Neuronal stem cell (in vitro differentiated cells): ENCODE results near the gene ANP32D.
"Not testable (repeated sequence)": the region's sequence is repeated elsewhere in the genome, so short reads cannot be mapped to it uniquely, and the experiment has no call there.

ENCODE experiments used
- DNase-seq: peaks from one replicate; pipeline ENCODE4 v3.0.0-alpha.2; 2013; ENCODE audit warnings: low spot score
- H2AFZ ChIP-seq: one replicate; pipeline ENCODE4 v1.6.1; 2013; ENCODE audit warnings: mild to moderate bottlenecking, low read length, inconsistent platforms
- H2AK5ac ChIP-seq: 2 replicates; pipeline ENCODE4 v1.6.1; 2013; ENCODE audit warnings: low read depth, mild to moderate bottlenecking, inconsistent platforms, low read length, moderate library complexity, mixed read lengths
- H2BK120ac ChIP-seq: 2 replicates; pipeline ENCODE4 v1.6.1; 2013; ENCODE audit warnings: low read depth, mild to moderate bottlenecking, inconsistent platforms, low read length, moderate library complexity, mixed read lengths
- H2BK12ac ChIP-seq: one replicate; pipeline ENCODE4 v1.6.1; 2013; ENCODE audit warnings: low read length, inconsistent platforms
- H2BK15ac ChIP-seq: 2 replicates; pipeline ENCODE4 v1.6.1; 2013; ENCODE audit warnings: mild to moderate bottlenecking, low read length, inconsistent platforms, mixed read lengths
- H2BK5ac ChIP-seq: one replicate; pipeline ENCODE4 v1.6.1; 2013; ENCODE audit warnings: inconsistent platforms, mild to moderate bottlenecking, low read length, moderate library complexity
- H3K14ac ChIP-seq: one replicate; pipeline ENCODE4 v1.6.1; 2013; ENCODE audit warnings: low read length, inconsistent platforms
- H3K18ac ChIP-seq: 2 replicates; pipeline ENCODE4 v1.6.1; 2013; ENCODE audit warnings: low read length, inconsistent platforms
- H3K23ac ChIP-seq: 2 replicates; pipeline ENCODE4 v1.6.1; 2013; ENCODE audit warnings: low read depth, mild to moderate bottlenecking, mixed read lengths, low read length, inconsistent platforms; ENCODE audit not compliant: poor library complexity
- H3K27ac ChIP-seq: replicated peaks from 3 replicates; pipeline ENCODE4 v1.5.1; 2013; ENCODE audit warnings: low read length, inconsistent platforms
- H3K27me3 ChIP-seq, 3 experiments: 2 replicates each; pipeline ENCODE4 v1.6.1; 2013; ENCODE audit warnings: low read length in 3 of 3, mild to moderate bottlenecking in 2 of 3, inconsistent platforms in 1 of 3, low read depth in 1 of 3, mixed read lengths in 1 of 3, moderate library complexity in 1 of 3; ENCODE audit not compliant: control insufficient read depth in 3 of 3, insufficient read depth in 3 of 3
- H3K36me3 ChIP-seq, 2 donors: replicated peaks in 1 of 2; 2 replicates each; pipeline ENCODE4 v1.6.1; 2013; ENCODE audit warnings: low read length in 2 of 2; ENCODE audit not compliant: control insufficient read depth in 2 of 2, insufficient read depth in 2 of 2
- H3K4ac ChIP-seq: 2 replicates; pipeline ENCODE4 v1.6.1; 2013; ENCODE audit warnings: inconsistent platforms, mild to moderate bottlenecking, low read length, moderate library complexity
- H3K4me1 ChIP-seq, 2 donors: 1 replicate in 1 of 2; 2 replicates in 1 of 2; pipeline ENCODE4 v1.6.1; 2013; ENCODE audit warnings: low read length in 2 of 2, low read depth in 1 of 2; ENCODE audit not compliant: control insufficient read depth in 2 of 2, insufficient read depth in 1 of 2
- H3K4me2 ChIP-seq: one replicate; pipeline ENCODE4 v1.6.1; 2013; ENCODE audit warnings: mild to moderate bottlenecking, low read length, inconsistent platforms; ENCODE audit not compliant: insufficient read depth, poor library complexity, severe bottlenecking
- H3K4me3 ChIP-seq, 2 donors: 2 replicates each; pipeline ENCODE4 v1.5.1; 2013; ENCODE audit warnings: low read length in 2 of 2, mild to moderate bottlenecking in 2 of 2, inconsistent platforms in 1 of 2, moderate library complexity in 1 of 2
- H3K79me1 ChIP-seq: one replicate; pipeline ENCODE4 v1.6.1; 2013; ENCODE audit warnings: low read depth, mild to moderate bottlenecking, inconsistent platforms, low read length, moderate library complexity
- H3K9ac ChIP-seq: one replicate; pipeline ENCODE4 v1.6.1; 2013; ENCODE audit warnings: mild to moderate bottlenecking, low read depth, low read length, inconsistent platforms; ENCODE audit not compliant: poor library complexity
- H3K9me3 ChIP-seq, 2 donors: replicated peaks in 1 of 2; 2 replicates each; pipeline versions ENCODE3 to v1.6.1; 2013; ENCODE audit warnings: low read length in 2 of 2, mild to moderate bottlenecking in 2 of 2, inconsistent platforms in 1 of 2, low read depth in 1 of 2, mixed read lengths in 1 of 2, moderate library complexity in 1 of 2; ENCODE audit not compliant: control insufficient read depth in 2 of 2, insufficient read depth in 1 of 2
- H4K8ac ChIP-seq: one replicate; pipeline ENCODE4 v1.6.1; 2013; ENCODE audit warnings: low read depth, mild to moderate bottlenecking, inconsistent platforms, low read length, moderate library complexity
- H4K91ac ChIP-seq: one replicate; pipeline ENCODE4 v1.6.1; 2013; ENCODE audit warnings: low read length, low read depth, mild to moderate bottlenecking, inconsistent platforms; ENCODE audit not compliant: poor library complexity
- WGBS, 2 donors: extraction: QIAGEN DNeasy Blood & Tissue Kit; methylation state at CpG; one replicate each; pipeline ENCODE4 v1.1.7; 2013; ENCODE audit warnings: missing lambda C conversion rate in 2 of 2, mixed read lengths in 1 of 2; ENCODE audit not compliant: insufficient read length in 2 of 2, insufficient replicate concordance in 1 of 2; ENCODE audit errors: extremely low coverage in 2 of 2; 5-methylcytosine and 5-hydroxymethylcytosine counted together

ANP32D gene

DNA sequence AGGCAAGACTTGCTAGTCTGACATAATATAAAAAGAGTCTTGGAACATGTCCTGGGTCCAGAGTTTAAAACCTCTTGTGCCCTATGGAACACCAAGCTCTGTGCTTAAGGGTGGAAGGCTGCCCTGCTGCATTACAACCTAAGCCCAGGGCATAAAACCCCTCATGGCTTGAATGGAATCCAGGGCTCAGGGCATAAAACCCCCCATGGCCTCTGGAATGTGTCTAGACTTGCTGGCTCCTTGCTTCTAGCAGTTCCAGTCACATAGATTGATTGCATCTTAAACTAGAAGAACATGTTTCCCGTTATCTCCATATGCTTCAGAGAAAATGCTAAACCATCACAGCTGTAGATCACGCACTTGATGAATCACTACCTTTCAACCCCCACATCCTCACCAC is 34.5 kb downstream of the ANP32D start:
- H4K8ac ChIP-seq, H3K18ac ChIP-seq, H3K4me1 ChIP-seq, H3K27ac ChIP-seq, H3K14ac ChIP-seq, H2BK5ac ChIP-seq, H3K9me3 ChIP-seq, H3K4me3 ChIP-seq, H3K4me2 ChIP-seq, H2BK120ac ChIP-seq, H2AK5ac ChIP-seq, H4K91ac ChIP-seq, H3K4ac ChIP-seq, H3K79me1 ChIP-seq, H3K23ac ChIP-seq, H2AFZ ChIP-seq, H2BK12ac ChIP-seq, H3K9ac ChIP-seq, H2BK15ac ChIP-seq, H3K36me3 ChIP-seq, DNase-seq: not testable (repeated sequence)
- H3K27me3 ChIP-seq: peaks cover 0 to 11% (median 2%) of the 10 kb centered on the region in 3 experiments
- no CpG with 5 or more reads among the region's 2 CpGs for WGBS, 2 donors

DNA sequence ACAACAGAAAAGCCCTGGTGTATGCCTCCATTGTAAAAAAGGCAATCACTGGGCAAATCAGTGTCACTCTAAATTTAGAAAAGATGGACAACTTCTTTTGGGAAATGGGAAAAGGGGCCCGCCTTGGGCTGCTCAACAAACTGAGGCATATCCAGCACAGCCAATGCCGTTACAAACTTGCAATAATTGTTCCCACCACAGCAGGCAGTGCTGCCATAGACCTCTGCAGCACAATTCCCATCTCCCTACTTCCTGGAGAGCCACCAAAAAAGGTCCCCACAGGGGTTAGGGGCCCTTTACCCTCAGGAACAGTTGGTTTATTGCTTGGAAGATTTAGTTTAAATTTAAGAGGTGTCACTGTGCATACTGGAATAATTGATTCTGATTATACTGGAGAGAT is 36.6 kb downstream of the ANP32D start:
- Histone ChIP-seq H3K14ac (no peak overlapping the region), H2AK5ac (no peak overlapping the region), H3K18ac (no peak overlapping the region), H3K9me3 (peaks cover 2 to 4% of the 10 kb centered on the region in 2 donors), H3K79me1 (no peaks in the 10 kb centered on the region), H3K27me3 (peaks cover 0 to 11% (median 2%) of the 10 kb centered on the region in 3 experiments), H3K23ac (no peak overlapping the region), H2BK5ac (no peak overlapping the region), H3K36me3 (no peaks in the 10 kb centered on the region), H3K4me3 (no peak overlapping the region), H3K4ac (no peak overlapping the region), H2AFZ (no peak overlapping the region), H4K91ac (no peak overlapping the region), H2BK15ac (no peak overlapping the region), H4K8ac (no peak overlapping the region), H2BK12ac (no peak overlapping the region), H3K27ac (no peak overlapping the region), H3K4me2 (no peak overlapping the region), H2BK120ac (no peak overlapping the region), H3K4me1 (no peaks in the 10 kb centered on the region), H3K9ac (no peak overlapping the region)
- DNase-seq: no peak
- WGBS, 2 donors: no CpG with 5 or more reads among the region's 2 CpGs

DNA sequence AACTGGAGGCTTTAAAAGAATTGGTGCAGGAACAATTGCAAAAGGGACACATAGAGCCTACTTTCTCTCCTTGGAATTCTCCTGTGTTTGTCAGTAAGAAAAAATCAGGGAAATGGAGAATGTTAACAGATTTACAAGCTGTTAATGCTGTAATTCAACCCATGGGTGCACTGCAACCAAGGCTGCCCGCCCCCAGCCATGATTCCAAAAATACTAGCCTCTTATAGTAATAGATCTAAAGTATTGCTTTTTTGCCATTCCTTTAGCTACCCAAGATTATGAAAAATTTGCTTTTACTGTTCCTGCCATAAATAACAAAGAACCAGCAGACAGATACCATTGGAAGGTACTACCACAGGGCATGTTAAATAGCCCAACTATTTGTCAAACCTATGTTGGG is 37.8 kb downstream of the ANP32D start:
- WGBS, 2 donors: no CpG with 5 or more reads among the region's 1 CpG
- Histone ChIP-seq H3K14ac (no peak overlapping the region), H2BK5ac (no peak overlapping the region)

DNA sequence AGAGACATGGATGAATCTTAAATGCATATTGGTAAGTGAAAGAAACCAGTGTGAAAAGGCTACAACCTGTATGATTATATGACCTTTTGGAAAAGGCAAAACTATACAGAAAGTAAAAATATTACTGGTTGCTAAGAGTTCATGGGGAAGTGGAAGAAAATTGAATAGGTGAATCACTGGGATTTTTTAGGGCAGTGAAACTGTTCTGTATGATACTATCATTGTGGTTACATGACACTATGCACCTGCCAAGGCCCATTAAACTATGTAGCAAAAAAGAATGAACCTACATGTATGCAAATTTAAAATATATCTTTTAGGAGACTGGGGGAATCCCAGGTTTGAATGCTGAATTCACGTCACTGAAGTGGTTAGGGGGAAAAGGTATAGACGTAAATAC is 40.5 kb downstream of the ANP32D start:
- H3K14ac ChIP-seq: no peak overlapping the region
- H4K8ac ChIP-seq: no peak overlapping the region
- H3K9me3 ChIP-seq: peaks cover 2 to 4% of the 10 kb centered on the region in 2 donors
- no CpG with 5 or more reads among the region's 2 CpGs for WGBS, 2 donors
- no peak overlapping the region for H3K4me2 ChIP-seq
- H3K36me3 ChIP-seq: no peaks in the 10 kb centered on the region
- H3K9ac ChIP-seq: no peak overlapping the region
- H2BK12ac ChIP-seq: no peak overlapping the region
- H2BK5ac ChIP-seq: no peak overlapping the region
- no peak overlapping the region for H3K4me3 ChIP-seq
- no peak overlapping the region for H2BK15ac ChIP-seq
- no peaks in the 10 kb centered on the region for H3K4me1 ChIP-seq
- H2AFZ ChIP-seq: no peak overlapping the region
- H3K79me1 ChIP-seq: no peaks in the 10 kb centered on the region
- H2AK5ac ChIP-seq: no peak overlapping the region
- no peak overlapping the region for H2BK120ac ChIP-seq
- no peak overlapping the region for H3K23ac ChIP-seq
- H3K4ac ChIP-seq: no peak overlapping the region
- H4K91ac ChIP-seq: no peak overlapping the region
- no peak overlapping the region for H3K27ac ChIP-seq
- no peak overlapping the region for H3K18ac ChIP-seq
- DNase-seq: no peak
- peaks cover 0 to 8% (median 2%) of the 10 kb centered on the region in 3 experiments for H3K27me3 ChIP-seq

More for the DNA sequence above, 37.8 kb downstream of the ANP32D start:
- no peak overlapping the region for H3K9ac ChIP-seq
- H3K79me1 ChIP-seq: no peaks in the 10 kb centered on the region
- peaks cover 2 to 4% of the 10 kb centered on the region in 2 donors for H3K9me3 ChIP-seq
- H3K4ac ChIP-seq: no peak overlapping the region
- no peak for DNase-seq
- H3K18ac ChIP-seq: no peak overlapping the region
- H3K4me1 ChIP-seq: no peaks in the 10 kb centered on the region
- H2AK5ac ChIP-seq: no peak overlapping the region
- no peak overlapping the region for H3K4me2 ChIP-seq
- no peak overlapping the region for H4K91ac ChIP-seq
- H2BK12ac ChIP-seq: no peak overlapping the region
- no peak overlapping the region for H3K27ac ChIP-seq
- no peak overlapping the region for H2AFZ ChIP-seq
- H3K4me3 ChIP-seq: no peak overlapping the region
- no peak overlapping the region for H2BK120ac ChIP-seq
- H3K27me3 ChIP-seq: peaks cover 0 to 11% (median 2%) of the 10 kb centered on the region in 3 experiments
- no peak overlapping the region for H4K8ac ChIP-seq
- H3K36me3 ChIP-seq: no peaks in the 10 kb centered on the region
- no peak overlapping the region for H2BK15ac ChIP-seq
- H3K23ac ChIP-seq: no peak overlapping the region
